ENCODE measurements around the gene ECT2.
"Not testable (repeated sequence)": the region's sequence is repeated elsewhere in the genome, so short reads cannot be mapped to it uniquely, and the experiment has no call there.

Gene ECT2

GRCh38 chr3:172751175-172751704, 714 bp downstream of the ECT2 start:
- H3K36me3 ChIP-seq (ENCODE audit: control insufficient read depth in 1 of 2, insufficient read depth in 2 of 2, low read depth in 1 of 2, low read length in 2 of 2), result peaks cover 0 to 16% of the 10 kb centered on the region in 2 experiments
- H2BK5ac ChIP-seq (ENCODE audit: low read depth, low read length, poor library complexity, severe bottlenecking), result peak overlapping the region; percentile 83
- H3K14ac ChIP-seq (ENCODE audit: low read length in 2 of 2), result peak overlapping the region in 1 of 2 experiments; percentile 97
- H3K4me2 ChIP-seq (ENCODE audit: low read length, poor library complexity, severe bottlenecking), result peak overlapping the region; percentile 57
- peak; percentile 52 for DNase-seq
- H2BK12ac ChIP-seq (ENCODE audit: low read length in 2 of 2), result peak overlapping the region in 1 of 2 experiments; percentile 69
- H3K79me1 ChIP-seq (replicated peaks; ENCODE audit: low read length, poor library complexity, severe bottlenecking), result no peaks in the 10 kb centered on the region
- WGBS, result 0% methylated on average over 10 of the region's 14 CpGs
- peak overlapping the region; percentile 35 to 86 for H3K4ac ChIP-seq (ENCODE audit: low read depth in 1 of 2, low read length in 2 of 2)
- H3K23ac ChIP-seq (ENCODE audit: low read length in 2 of 2), result no peak overlapping the region
- H3K27ac ChIP-seq (ENCODE audit: low read length, poor library complexity, severe bottlenecking), result peak overlapping the region; percentile 88
- H3K9ac ChIP-seq (ENCODE audit: low read length), result peak overlapping the region; percentile 99
- H2BK120ac ChIP-seq (ENCODE audit: low read depth, low read length), result no peak overlapping the region
- peaks cover 2% of the 10 kb centered on the region for H3K4me1 ChIP-seq (ENCODE audit: control insufficient read depth, insufficient read depth, low read depth, low read length)
- peak overlapping the region; percentile 99 for H2AFZ ChIP-seq (ENCODE audit: low read depth, low read length)
- H3K4me3 ChIP-seq (ENCODE audit: insufficient read depth in 1 of 2, low read depth in 1 of 2, low read length in 2 of 2), result peak overlapping the region; percentile 89 to 97
- peak overlapping the region; percentile 12 for H4K8ac ChIP-seq (ENCODE audit: low read length)
- H3K18ac ChIP-seq (ENCODE audit: low read depth in 1 of 2, low read length in 2 of 2), result peak overlapping the region; percentile 86 to 97
- no peak overlapping the region for H2AK5ac ChIP-seq (ENCODE audit: low read length, severe bottlenecking)
- H3K9me3 ChIP-seq (ENCODE audit: control insufficient read depth, low read length), result no peaks in the 10 kb centered on the region
- H2BK15ac ChIP-seq (ENCODE audit: low read depth, poor library complexity, severe bottlenecking), result peak overlapping the region; percentile 84
- no peaks in the 10 kb centered on the region for H3K27me3 ChIP-seq (ENCODE audit: control insufficient read depth in 1 of 2, insufficient read depth in 1 of 2, low read length in 2 of 2)
- no peak overlapping the region for H4K91ac ChIP-seq (ENCODE audit: low read length)

GRCh38 chr3:172752651-172753050, 2.1 kb downstream of the ECT2 start:
- no peak overlapping the region for H2BK12ac ChIP-seq (ENCODE audit: low read length in 2 of 2)
- H3K27ac ChIP-seq (ENCODE audit: low read length, poor library complexity, severe bottlenecking), result no peak overlapping the region
- no peaks in the 10 kb centered on the region for H3K9me3 ChIP-seq (ENCODE audit: control insufficient read depth, low read length)
- H3K18ac ChIP-seq (ENCODE audit: low read depth in 1 of 2, low read length in 2 of 2), result no peak overlapping the region
- no peak overlapping the region for H3K4ac ChIP-seq (ENCODE audit: low read depth in 1 of 2, low read length in 2 of 2)
- H2AK5ac ChIP-seq (ENCODE audit: low read length, severe bottlenecking), result no peak overlapping the region
- no peak overlapping the region for H3K4me3 ChIP-seq (ENCODE audit: insufficient read depth in 1 of 2, low read depth in 1 of 2, low read length in 2 of 2)
- H2AFZ ChIP-seq (ENCODE audit: low read depth, low read length), result no peak overlapping the region
- no peak overlapping the region for H3K9ac ChIP-seq (ENCODE audit: low read length)
- H3K4me2 ChIP-seq (ENCODE audit: low read length, poor library complexity, severe bottlenecking), result no peak overlapping the region
- peaks cover 0 to 26% of the 10 kb centered on the region in 2 experiments for H3K36me3 ChIP-seq (ENCODE audit: control insufficient read depth in 1 of 2, insufficient read depth in 2 of 2, low read depth in 1 of 2, low read length in 2 of 2)
- H3K4me1 ChIP-seq (ENCODE audit: control insufficient read depth, insufficient read depth, low read depth, low read length), result no peaks in the 10 kb centered on the region
- no peak overlapping the region for H2BK120ac ChIP-seq (ENCODE audit: low read depth, low read length)
- H4K91ac ChIP-seq (ENCODE audit: low read length), result no peak overlapping the region
- no peaks in the 10 kb centered on the region for H3K27me3 ChIP-seq (ENCODE audit: control insufficient read depth in 1 of 2, insufficient read depth in 1 of 2, low read length in 2 of 2)
- WGBS, result no CpG with 5 or more reads among the region's 1 CpG
- no peak overlapping the region for H3K23ac ChIP-seq (ENCODE audit: low read length in 2 of 2)
- H2BK15ac ChIP-seq (ENCODE audit: low read depth, poor library complexity, severe bottlenecking), result no peak overlapping the region
- DNase-seq, result no peak
- no peak overlapping the region for H2BK5ac ChIP-seq (ENCODE audit: low read depth, low read length, poor library complexity, severe bottlenecking)
- no peak overlapping the region for H3K14ac ChIP-seq (ENCODE audit: low read length in 2 of 2)
- no peaks in the 10 kb centered on the region for H3K79me1 ChIP-seq (replicated peaks; ENCODE audit: low read length, poor library complexity, severe bottlenecking)
- no peak overlapping the region for H4K8ac ChIP-seq (ENCODE audit: low read length)

GRCh38 chr3:172753125-172753524, 2.6 kb downstream of the ECT2 start:
- Histone ChIP-seq H3K4ac (ENCODE audit: low read depth in 1 of 2, low read length in 2 of 2) (no peak overlapping the region), H3K4me1 (ENCODE audit: control insufficient read depth, insufficient read depth, low read depth, low read length) (no peaks in the 10 kb centered on the region), H4K91ac (ENCODE audit: low read length) (no peak overlapping the region), H3K9me3 (ENCODE audit: control insufficient read depth, low read length) (no peaks in the 10 kb centered on the region), H3K18ac (ENCODE audit: low read depth in 1 of 2, low read length in 2 of 2) (no peak overlapping the region), H3K4me2 (ENCODE audit: low read length, poor library complexity, severe bottlenecking) (peak overlapping the region; percentile 22), H3K9ac (ENCODE audit: low read length) (no peak overlapping the region), H2BK12ac (ENCODE audit: low read length in 2 of 2) (no peak overlapping the region), H3K4me3 (ENCODE audit: insufficient read depth in 1 of 2, low read depth in 1 of 2, low read length in 2 of 2) (no peak overlapping the region), H2BK5ac (ENCODE audit: low read depth, low read length, poor library complexity, severe bottlenecking) (no peak overlapping the region), H3K27me3 (ENCODE audit: control insufficient read depth in 1 of 2, insufficient read depth in 1 of 2, low read length in 2 of 2) (no peaks in the 10 kb centered on the region), H3K27ac (ENCODE audit: low read length, poor library complexity, severe bottlenecking) (no peak overlapping the region), H3K36me3 (ENCODE audit: control insufficient read depth in 1 of 2, insufficient read depth in 2 of 2, low read depth in 1 of 2, low read length in 2 of 2) (peaks cover 0 to 31% of the 10 kb centered on the region in 2 experiments), H3K23ac (ENCODE audit: low read length in 2 of 2) (no peak overlapping the region), H3K14ac (ENCODE audit: low read length in 2 of 2) (no peak overlapping the region), H2BK15ac (ENCODE audit: low read depth, poor library complexity, severe bottlenecking) (no peak overlapping the region), H3K79me1 (replicated peaks; ENCODE audit: low read length, poor library complexity, severe bottlenecking) (no peaks in the 10 kb centered on the region), H4K8ac (ENCODE audit: low read length) (no peak overlapping the region), H2AK5ac (ENCODE audit: low read length, severe bottlenecking) (no peak overlapping the region), H2AFZ (ENCODE audit: low read depth, low read length) (no peak overlapping the region), H2BK120ac (ENCODE audit: low read depth, low read length) (no peak overlapping the region)
- no CpG with 5 or more reads among the region's 1 CpG for WGBS
- no peak for DNase-seq

- H4K8ac ChIP-seq (ENCODE audit: low read length); H3K4me1 ChIP-seq (ENCODE audit: control insufficient read depth, insufficient read depth, low read depth, low read length); H3K23ac ChIP-seq (ENCODE audit: low read length in 2 of 2); H2BK15ac ChIP-seq (ENCODE audit: low read depth, poor library complexity, severe bottlenecking); H3K27me3 ChIP-seq (ENCODE audit: control insufficient read depth in 1 of 2, insufficient read depth in 1 of 2, low read length in 2 of 2); H3K9ac ChIP-seq (ENCODE audit: low read length); H2BK5ac ChIP-seq (ENCODE audit: low read depth, low read length, poor library complexity, severe bottlenecking); H3K4ac ChIP-seq (ENCODE audit: low read depth in 1 of 2, low read length in 2 of 2); H3K18ac ChIP-seq (ENCODE audit: low read depth in 1 of 2, low read length in 2 of 2); H4K91ac ChIP-seq (ENCODE audit: low read length); H3K27ac ChIP-seq (ENCODE audit: low read length, poor library complexity, severe bottlenecking); H3K4me3 ChIP-seq (ENCODE audit: insufficient read depth in 1 of 2, low read depth in 1 of 2, low read length in 2 of 2); H2BK12ac ChIP-seq (ENCODE audit: low read length in 2 of 2); H3K9me3 ChIP-seq (ENCODE audit: control insufficient read depth, low read length); H3K4me2 ChIP-seq (ENCODE audit: low read length, poor library complexity, severe bottlenecking); H2AK5ac ChIP-seq (ENCODE audit: low read length, severe bottlenecking); H3K14ac ChIP-seq (ENCODE audit: low read length in 2 of 2); H2AFZ ChIP-seq (ENCODE audit: low read depth, low read length); H3K79me1 ChIP-seq (replicated peaks; ENCODE audit: low read length, poor library complexity, severe bottlenecking); H2BK120ac ChIP-seq (ENCODE audit: low read depth, low read length): not testable (repeated sequence)
- DNase-seq, result peak; percentile 76
- H3K36me3 ChIP-seq (ENCODE audit: control insufficient read depth in 1 of 2, insufficient read depth in 2 of 2, low read depth in 1 of 2, low read length in 2 of 2), result peaks cover 2 to 64% of the 10 kb centered on the region in 2 experiments
- WGBS, result 92% methylated on average over 6 of the region's 6 CpGs
Observed at GRCh38 chr3:172760416-172760815, 9.9 kb downstream of the ECT2 start.
